CD14-positive monocyte (primary cell): Measurements from ENCODE around the gene LTBP1. TPM values are rescaled to one million over a fixed set of nuclear protein-coding genes. Genes with fewer than 3 reads are reported as not detected.

Source experiments
- DNase-seq, 3 donors: peaks; one replicate each; pipeline ENCODE4 v3.0.0-alpha.2; 2011 to 2022
- H2AFZ ChIP-seq: 2 replicates; pipeline ENCODE4 v1.6.0; 2012; ENCODE audit warnings: mild to moderate bottlenecking, low read depth, low read length, inconsistent platforms; ENCODE audit not compliant: insufficient read depth, poor library complexity, severe bottlenecking
- H3K27ac ChIP-seq, 2 donors: 1 replicate in 1 of 2; 2 replicates in 1 of 2; pipeline ENCODE4 v1.5.1; 2012 to 2013; ENCODE audit warnings: low read length in 2 of 2, control low read depth in 1 of 2, inconsistent platforms in 1 of 2, low read depth in 1 of 2, mild to moderate bottlenecking in 1 of 2
- H3K27me3 ChIP-seq, 2 donors: one replicate each; pipeline versions ENCODE4 v1.6.0 to v1.6.1; 2011 to 2013; ENCODE audit warnings: low read length in 2 of 2; ENCODE audit not compliant: control insufficient read depth in 2 of 2, insufficient read depth in 2 of 2
- H3K36me3 ChIP-seq, 2 donors: replicated peaks in 1 of 2; 1 replicate in 1 of 2; 2 replicates in 1 of 2; pipeline versions ENCODE4 v1.5.1 to v1.6.1; 2012 to 2013; ENCODE audit warnings: low read length in 2 of 2, control low read depth in 1 of 2, inconsistent platforms in 1 of 2, mild to moderate bottlenecking in 1 of 2; ENCODE audit not compliant: insufficient read depth in 2 of 2, control insufficient read depth in 1 of 2
- H3K4me1 ChIP-seq, 2 donors: 1 replicate in 1 of 2; 2 replicates in 1 of 2; pipeline versions ENCODE4 v1.5.1 to v1.6.1; 2012 to 2013; ENCODE audit warnings: low read length in 2 of 2, control low read depth in 1 of 2, inconsistent platforms in 1 of 2, mild to moderate bottlenecking in 1 of 2, moderate library complexity in 1 of 2; ENCODE audit not compliant: insufficient read depth in 2 of 2, control insufficient read depth in 1 of 2
- H3K4me2 ChIP-seq: replicated peaks from 2 replicates; pipeline ENCODE3; 2012; ENCODE audit warnings: low read length, moderate library complexity, mild to moderate bottlenecking; ENCODE audit not compliant: poor library complexity, severe bottlenecking; ENCODE audit errors: extremely low read depth
- H3K4me3 ChIP-seq, 3 experiments: fragments of 200-600 bp in 1 of 3; sonication (generic) in 1 of 3; replicated peaks in 1 of 3; 1 replicate in 2 of 3; 2 replicates in 1 of 3; pipeline ENCODE4 v1.5.1; 2011 to 2013; ENCODE audit warnings: low read length in 3 of 3, mild to moderate bottlenecking in 3 of 3, control low read depth in 2 of 3, low read depth in 2 of 3, inconsistent platforms in 1 of 3, moderate library complexity in 1 of 3
- H3K79me2 ChIP-seq: 2 replicates; pipeline ENCODE4 v1.6.0; 2012; ENCODE audit warnings: mild to moderate bottlenecking, control low read depth, inconsistent platforms, low read length, moderate library complexity; ENCODE audit not compliant: insufficient read depth
- H3K9ac ChIP-seq: 2 replicates; pipeline ENCODE4 v1.6.0; 2017; ENCODE audit warnings: low read length, mild to moderate bottlenecking; ENCODE audit not compliant: insufficient read depth, poor library complexity, severe bottlenecking
- H3K9me3 ChIP-seq, 2 donors: replicated peaks in 1 of 2; 1 replicate in 1 of 2; 2 replicates in 1 of 2; pipeline versions ENCODE4 v1.5.1 to v1.6.1; 2012 to 2013; ENCODE audit warnings: low read length in 2 of 2, control low read depth in 1 of 2; ENCODE audit not compliant: control insufficient read depth in 1 of 2, insufficient read depth in 1 of 2
- H4K20me1 ChIP-seq: 2 replicates; pipeline ENCODE4 v1.6.0; 2012; ENCODE audit warnings: mild to moderate bottlenecking, low read length, control low read depth, moderate library complexity; ENCODE audit not compliant: insufficient read depth
- H3K27ac Mint-ChIP-seq, 7 donors: one replicate each; pipeline ENCODE4 v1.8.0; 2020; ENCODE audit warnings: mild to moderate bottlenecking in 7 of 7, mixed read lengths in 7 of 7, moderate library complexity in 6 of 7, inconsistent platforms in 2 of 7
- H3K27me3 Mint-ChIP-seq, 3 donors: one replicate each; pipeline ENCODE4 v1.8.0; 2021 to 2022; ENCODE audit warnings: low read depth in 3 of 3, mild to moderate bottlenecking in 3 of 3, mixed read lengths in 3 of 3, moderate library complexity in 3 of 3, inconsistent platforms in 1 of 3
- H3K36me3 Mint-ChIP-seq, 2 donors: one replicate each; pipeline ENCODE4 v1.8.0; 2020; ENCODE audit warnings: mixed read lengths in 2 of 2, inconsistent platforms in 1 of 2, mild to moderate bottlenecking in 1 of 2
- H3K4me1 Mint-ChIP-seq: one replicate; pipeline ENCODE4 v1.8.0; 2020; ENCODE audit warnings: mild to moderate bottlenecking, mixed read lengths
- H3K4me3 Mint-ChIP-seq, 2 donors: one replicate each; pipeline ENCODE4 v1.8.0; 2020; ENCODE audit warnings: mild to moderate bottlenecking in 2 of 2, mixed read lengths in 2 of 2, moderate library complexity in 1 of 2
- H3K9me3 Mint-ChIP-seq, 7 donors: one replicate each; pipeline ENCODE4 v1.8.0; 2020 to 2022; ENCODE audit warnings: mixed read lengths in 7 of 7, mild to moderate bottlenecking in 6 of 7, moderate library complexity in 6 of 7, inconsistent platforms in 2 of 7
- CTCF ChIP-seq: fragments of 200-600 bp; IDR thresholded peaks from one replicate; pipeline ENCODE4 v1.8.0; 2022; ENCODE audit warnings: antibody characterized with exemption, mild to moderate bottlenecking
- WGBS: methylation state at CpG from one replicate; pipeline ENCODE4 v1.1.5; 2013; ENCODE audit warnings: missing lambda C conversion rate; ENCODE audit not compliant: insufficient coverage; 5-methylcytosine and 5-hydroxymethylcytosine counted together
- intact Hi-C, 2 donors: fragments of 100-400 bp; cut with micrococcal nuclease; formaldehyde crosslinking; loops; one replicate each; pipeline versions ENCODE4 v1.15.0 to v1.15.1; 2023
- polyA plus RNA-seq, 3 donors: library from polyadenylated mRNA; depleted of rRNA in 1 of 3; unstranded in 2 of 3; stranded (reverse) in 1 of 3; fragments of 300-500 nt in 2 of 3; fragments of >200 nt in 1 of 3; fragmentation: Illumina TruSeq in 2 of 3; gene quantifications; 1 replicate in 2 of 3; 2 replicates in 1 of 3; pipeline ENCODE4 v1.2.3, GENCODE V29; 2012 to 2021

The LTBP1 gene
- polyA plus RNA-seq, 3 donors: 0.18 to 0.24 TPM; not detected in 1

- intact Hi-C loops: no loop called here
- H3K27ac ChIP-seq: no peak overlapping the region
- no peaks in the 10 kb centered on the region for H3K36me3 Mint-ChIP-seq
Observed at GRCh38 chr2:33153008-33153407, 206.3 kb downstream of the LTBP1 start.

GRCh38 chr2:33158482-33159003 is 211.8 kb downstream of the LTBP1 start:
- Histone ChIP-seq H3K4me1 (no peaks in the 10 kb centered on the region), H2AFZ (no peak overlapping the region), H3K27ac (no peak overlapping the region), H3K27me3 (no peaks in the 10 kb centered on the region), H4K20me1 (no peaks in the 10 kb centered on the region), H3K36me3 (no peaks in the 10 kb centered on the region), H3K79me2 (no peaks in the 10 kb centered on the region), H3K4me2 (no peak overlapping the region), H3K4me3 (no peak overlapping the region), H3K9me3 (no peaks in the 10 kb centered on the region), H3K9ac (no peak overlapping the region)
- no peak overlapping the region for H3K4me3 Mint-ChIP-seq
- no peak for TF ChIP-seq CTCF
- H3K9me3 Mint-ChIP-seq: peaks cover 0 to 4% (median 0%) of the 10 kb centered on the region in 7 donors
- no peaks in the 10 kb centered on the region for H3K4me1 Mint-ChIP-seq
- intact Hi-C loops: no loop called here
- H3K27ac Mint-ChIP-seq: no peak overlapping the region
- no peaks in the 10 kb centered on the region for H3K36me3 Mint-ChIP-seq
- no CpG with 5 or more reads among the region's 3 CpGs for WGBS
- DNase-seq: no peak
- H3K27me3 Mint-ChIP-seq: peaks cover 0 to 4% (median 0%) of the 10 kb centered on the region in 3 donors

More at GRCh38 chr2:33153008-33153407, 206.3 kb downstream of the LTBP1 start:
- Histone ChIP-seq H3K36me3 (no peaks in the 10 kb centered on the region), H4K20me1 (no peaks in the 10 kb centered on the region), H3K9me3 (no peaks in the 10 kb centered on the region), H3K9ac (no peak overlapping the region), H3K4me3 (no peak overlapping the region), H3K79me2 (no peaks in the 10 kb centered on the region), H3K27me3 (no peaks in the 10 kb centered on the region), H3K4me2 (no peak overlapping the region), H2AFZ (no peak overlapping the region), H3K4me1 (no peaks in the 10 kb centered on the region)
- TF ChIP-seq CTCF: no peak
- Mint-ChIP-seq H3K27ac (no peak overlapping the region), H3K27me3 (peaks cover 0 to 4% (median 0%) of the 10 kb centered on the region in 3 donors), H3K4me1 (no peaks in the 10 kb centered on the region), H3K9me3 (peaks cover 0 to 3% (median 1%) of the 10 kb centered on the region in 7 donors), H3K4me3 (no peak overlapping the region)
- no peak for DNase-seq
- WGBS: 88% methylated on average over 1 of the region's 2 CpGs
